HepG2 (cell line): ENCODE results near the gene TMEM154. TPM values are rescaled to one million over a fixed set of nuclear protein-coding genes. Genes with fewer than 3 reads are reported as not detected.

ENCODE experiments used
- ATAC-seq: fragments of 200-7000 bp; cut with Tn5 transposase; 3 replicates; pipeline ENCODE4 v1.9.1; 2020; ENCODE audit warnings: mild to moderate bottlenecking, moderate library complexity
- BruUV-seq: library from RNA; stranded (reverse); fragments of 400-500 nt; replicated peaks from 2 replicates; lab custom pipeline; 2021; lab: Mats Ljungman, UMichigan
- CTCF ChIA-PET: fragments of 300-600 bp; formaldehyde crosslinking; extraction: SDS; loops from one replicate; lab custom pipeline; 2021; ENCODE audit warnings: low total read pairs, inconsistent platforms, low intra/inter-chr PET ratio; lab: Yijun Ruan, JAX
- POLR2A ChIA-PET: fragments of 350-600 bp; sonication (Branson Sonifier 250); formaldehyde crosslinking; loops from one replicate; lab custom pipeline; 2020; ENCODE audit warnings: antibody characterized with exemption, inconsistent platforms; lab: Yijun Ruan, JAX
- DNase-seq: peaks from one replicate; pipeline ENCODE4 v3.0.0-alpha.2; 2015; ENCODE audit warnings: low spot score
- FAIRE-seq: peaks from 3 replicates; lab custom pipeline; 2011; peaks lifted over from hg19 to GRCh38; lab: Jason Lieb, UNC
- H2AFZ ChIP-seq: one replicate; pipeline ENCODE4 v1.6.1; 2011; ENCODE audit warnings: low read length, inconsistent platforms
- H3K27ac ChIP-seq: fragments of 300-600 bp; 3 replicates; pipeline ENCODE4 v1.8.0; 2011; ENCODE audit warnings: mixed run types, mild to moderate bottlenecking, mixed read lengths, low read length, inconsistent platforms; ENCODE audit not compliant: insufficient read depth; ENCODE audit errors: extremely low read length
- H3K27me3 ChIP-seq, 2 experiments: fragments of 200-600 bp in 1 of 2; 2 replicates in 1 of 2; 3 replicates in 1 of 2; pipeline versions ENCODE4 v1.6.0 to v1.8.0; 2011; ENCODE audit warnings: low read length in 2 of 2, mild to moderate bottlenecking in 2 of 2, moderate library complexity in 2 of 2, inconsistent platforms in 1 of 2; ENCODE audit not compliant: insufficient read depth in 2 of 2, control insufficient read depth in 1 of 2
- H3K36me3 ChIP-seq, 2 experiments: fragments of 200-600 bp in 1 of 2; replicated peaks in 1 of 2; 2 replicates in 1 of 2; 3 replicates in 1 of 2; pipeline versions ENCODE4 v1.5.1 to v1.8.0; 2011; ENCODE audit warnings: low read length in 2 of 2, inconsistent platforms in 1 of 2; ENCODE audit not compliant: insufficient read depth in 2 of 2, control insufficient read depth in 1 of 2
- H3K4me1 ChIP-seq: 2 replicates; pipeline ENCODE4 v1.5.1; 2012; ENCODE audit warnings: low read length, inconsistent platforms; ENCODE audit not compliant: insufficient read depth
- H3K4me2 ChIP-seq: 2 replicates; pipeline ENCODE4 v1.6.0; 2011; ENCODE audit warnings: low read depth, low read length, inconsistent platforms
- H3K4me3 ChIP-seq, 3 experiments: fragments of 200-600 bp in 1 of 3; sonication (generic), shearing (Covaris generic) in 1 of 3; replicated peaks in 1 of 3; 2 replicates each; pipeline ENCODE4 v1.5.1; 2011 to 2016; ENCODE audit warnings: low read length in 3 of 3, inconsistent platforms in 2 of 3, low read depth in 2 of 3, mild to moderate bottlenecking in 2 of 3, control low read depth in 1 of 3, mixed read lengths in 1 of 3; ENCODE audit not compliant: insufficient read depth in 1 of 3
- H3K79me2 ChIP-seq: one replicate; pipeline ENCODE4 v1.6.1; 2011; ENCODE audit warnings: low read length, inconsistent platforms; ENCODE audit not compliant: insufficient read depth
- H3K9ac ChIP-seq: 2 replicates; pipeline ENCODE4 v1.6.0; 2011; ENCODE audit warnings: mild to moderate bottlenecking, low read depth, low read length, inconsistent platforms; ENCODE audit not compliant: insufficient read depth
- H3K9me3 ChIP-seq: 2 replicates; pipeline ENCODE4 v1.5.1; 2012; ENCODE audit warnings: mild to moderate bottlenecking, low read length
- H4K20me1 ChIP-seq: 2 replicates; pipeline ENCODE4 v1.6.0; 2011; ENCODE audit warnings: inconsistent platforms, mild to moderate bottlenecking, low read length, moderate library complexity; ENCODE audit not compliant: insufficient read depth
- ADNP ChIP-seq: sonication (generic); formaldehyde crosslinking; IDR thresholded peaks from 2 replicates; pipeline ENCODE4 v1.4.0; 2020; ENCODE audit warnings: missing genetic modification reagents
- KMT2A ChIP-seq: sonication (generic); formaldehyde crosslinking; IDR thresholded peaks from 2 replicates; pipeline ENCODE4 v1.4.0; 2020; ENCODE audit warnings: missing genetic modification reagents
- MBNL3 ChIP-seq: fragments of 250-450 bp; sonication (Bioruptor Pico); conservative IDR thresholded peaks from 2 replicates; pipeline ENCODE4 v1.8.0; 2022; ENCODE audit warnings: mild to moderate bottlenecking, inconsistent platforms
- MED13 ChIP-seq: sonication (generic); formaldehyde crosslinking; IDR thresholded peaks from 2 replicates; pipeline ENCODE4 v1.5.0; 2020; ENCODE audit warnings: missing genetic modification reagents
- MEIS1 ChIP-seq: sonication (generic); formaldehyde crosslinking; IDR thresholded peaks from 2 replicates; pipeline ENCODE4 v1.9.0; 2021; ENCODE audit warnings: mild to moderate bottlenecking, missing genetic modification reagents, moderate library complexity, borderline replicate concordance
- NFE2L2 ChIP-seq: fragments of 150-350 bp; IDR thresholded peaks from 2 replicates; pipeline ENCODE4 v1.6.1; 2014; ENCODE audit warnings: low read length
- PCBP2 ChIP-seq: fragments of 200-400 bp; formaldehyde crosslinking; optimal IDR thresholded peaks from 2 replicates; pipeline ENCODE3; 2018; ENCODE audit warnings: low read length, low read depth; ENCODE audit not compliant: poor library complexity, severe bottlenecking
- SMAD3 ChIP-seq: sonication (generic); formaldehyde crosslinking; IDR thresholded peaks from 2 replicates; pipeline ENCODE4 v1.4.0; 2020; ENCODE audit warnings: missing genetic modification reagents
- SPEN ChIP-seq: sonication (generic); formaldehyde crosslinking; IDR thresholded peaks from 2 replicates; pipeline ENCODE4 v1.5.1; 2020; ENCODE audit warnings: low read depth, mild to moderate bottlenecking, missing genetic modification reagents
- ZFP90 ChIP-seq: sonication (generic); formaldehyde crosslinking; IDR thresholded peaks from 2 replicates; pipeline ENCODE4 v1.8.0; 2022; ENCODE audit warnings: missing genetic modification reagents, mild to moderate bottlenecking, inconsistent platforms, borderline replicate concordance
- WGBS: methylation state at CpG from one replicate; pipeline ENCODE4 v1.1.6; 2017; ENCODE audit warnings: low lambda C conversion rate; 5-methylcytosine and 5-hydroxymethylcytosine counted together
- in situ Hi-C: cut with HindIII; loops from 2 replicates; pipeline ENCODE4 v1.10.0; 2017; ENCODE audit warnings: low pct_unique_long_range_greater_than_20kb; ENCODE audit not compliant: extremely low pct_ligation_motif_present
- intact Hi-C: fragments of 100-400 bp; cut with micrococcal nuclease; formaldehyde crosslinking; loops from one replicate; pipeline ENCODE4 v1.10.0; 2022; ENCODE audit not compliant: unreplicated experiment
- polyA plus RNA-seq, 8 experiments: library from polyadenylated mRNA; depleted of rRNA in 3 of 8; stranded (reverse) in 7 of 8; unstranded in 1 of 8; fragments of >200 nt; fragmentation: Illumina TruSeq in 4 of 8; extraction: Trizol in 4 of 8; gene quantifications; 2 replicates each; pipeline versions ENCODE4 v1.2.1 to v1.2.3, GENCODE V29; 2011 to 2016; ENCODE audit warnings: low read depth in 4 of 8, missing spikeins in 1 of 8, mixed read lengths in 1 of 8; ENCODE audit not compliant: insufficient read depth in 1 of 8
- total RNA-seq, 5 experiments: library from RNA; depleted of rRNA; stranded (reverse); fragments of >200 nt; fragmentation: Illumina TruSeq; extraction: Trizol; gene quantifications; 2 replicates each; pipeline ENCODE4 v1.2.3, GENCODE V29; 2016; ENCODE audit warnings: low read depth in 1 of 5
- TF ChIP-seq, protein P1 (sequence below): IDR thresholded peaks from 2 replicates; pipeline ENCODE4 v1.6.1; 2016; ENCODE audit warnings: control low read depth
- TF ChIP-seq, protein P2 (sequence below): sonication (generic); formaldehyde crosslinking; IDR thresholded peaks from 2 replicates; pipeline ENCODE4 v1.4.0; 2020; ENCODE audit warnings: missing genetic modification reagents, borderline replicate concordance
- TF ChIP-seq, protein P3 (sequence below): sonication (generic); formaldehyde crosslinking; IDR thresholded peaks from 2 replicates; pipeline ENCODE4 v1.5.1; 2020; ENCODE audit warnings: missing genetic modification reagents, mild to moderate bottlenecking, borderline replicate concordance

The TMEM154 gene
- total and polyA plus RNA-seq, 2 of the 13 experiments (the other 11 are each of a cell fraction or from before 2014, with no cell fraction given), result 0.03 TPM; not detected in 1

DNA sequence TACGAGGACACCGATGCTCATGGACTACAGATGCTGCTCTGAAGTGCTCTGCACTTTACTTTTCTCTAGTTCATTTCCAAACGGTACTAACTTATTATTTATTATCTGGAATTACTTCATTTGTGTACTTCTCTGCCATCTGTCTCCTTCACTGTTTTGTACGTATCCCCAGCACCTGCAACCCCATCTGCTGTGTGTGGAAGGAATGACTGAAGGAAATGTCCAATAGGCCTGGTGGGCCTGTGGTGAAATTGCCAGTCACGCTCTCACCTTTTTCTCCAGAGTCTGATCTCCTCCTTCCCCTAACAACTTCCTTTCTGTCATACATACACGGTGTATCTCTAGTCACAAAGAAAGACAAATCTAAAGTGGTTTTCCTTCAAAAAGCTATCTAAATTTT lies 12.9 kb downstream of the TMEM154 start:
- CTCF ChIA-PET, result no interaction called here
- POLR2A ChIA-PET, result no interaction called here
- no peaks in the 10 kb centered on the region for H3K36me3 ChIP-seq
- H3K9ac ChIP-seq, result no peak overlapping the region
- H3K79me2 ChIP-seq, result no peaks in the 10 kb centered on the region
- 26% methylated on average over 5 of the region's 6 CpGs for WGBS
- H3K27me3 ChIP-seq, result peaks cover 1 to 5% of the 10 kb centered on the region in 2 experiments; a peak in 3 of 5 replicates
- H3K4me2 ChIP-seq, result no peak overlapping the region
- no TSS peak for BruUV-seq
- TF ChIP-seq KMT2A (no peak), NFE2L2 (0 out of 2 replicates have a peak, but pooled peaks have one; percentile 27), MEIS1 (CRISPR knock-in tag) (no peak), SMAD3 (CRISPR knock-in tag) (no peak)
- no peak for FAIRE-seq
- no peaks in the 10 kb centered on the region for H3K9me3 ChIP-seq
- ATAC-seq, result no peak
- intact Hi-C loops (no loop called here), in situ Hi-C loops (no loop called here)
- DNase-seq, result no peak
- H2AFZ ChIP-seq, result no peak overlapping the region
- no peaks in the 10 kb centered on the region for H4K20me1 ChIP-seq
- H3K27ac ChIP-seq, result no peak overlapping the region
- H3K4me3 ChIP-seq, result no peak overlapping the region
- H3K4me1 ChIP-seq, result no peaks in the 10 kb centered on the region

DNA sequence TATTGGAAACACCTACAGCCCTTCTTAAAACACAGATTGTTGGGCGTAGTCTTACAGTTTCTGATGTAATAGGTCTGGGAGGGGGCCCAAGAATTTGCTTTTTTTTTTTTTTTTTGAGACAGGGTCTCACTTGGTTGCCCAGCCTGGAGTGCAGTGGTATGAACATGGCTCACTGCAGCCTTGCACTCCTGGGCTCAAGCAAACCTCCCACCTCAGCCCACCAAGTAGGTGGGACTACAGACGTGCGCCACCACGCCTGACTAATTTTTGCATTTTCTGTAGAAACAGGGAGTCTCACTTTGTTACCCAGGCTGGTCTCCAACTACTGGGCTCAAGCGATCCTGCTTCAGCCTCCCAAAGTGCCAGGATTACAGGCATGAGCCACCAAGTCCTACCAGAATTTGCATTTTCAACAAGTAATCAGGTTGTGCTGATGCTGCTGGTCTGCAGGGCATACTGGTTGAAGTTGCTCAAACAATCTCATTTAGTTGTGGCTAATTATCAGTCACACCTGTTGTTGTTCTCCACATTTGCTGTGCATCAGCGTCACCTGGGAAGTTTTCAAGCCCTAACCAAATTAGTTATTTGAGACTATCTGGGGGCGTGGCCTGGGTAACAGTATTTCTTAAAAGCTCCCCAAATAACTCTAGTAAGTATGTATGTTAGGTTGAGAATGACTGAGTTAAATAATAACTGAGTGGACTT lies 14.0 kb downstream of the TMEM154 start:
- intact Hi-C loops, result no loop called here
- FAIRE-seq (no peak), ATAC-seq (no peak), DNase-seq (no peak)
- Histone ChIP-seq H3K27me3 (peaks cover 1 to 5% of the 10 kb centered on the region in 2 experiments; a peak in 4 of 5 replicates), H3K4me1 (no peaks in the 10 kb centered on the region), H2AFZ (no peak overlapping the region), H3K4me3 (no peak overlapping the region), H3K79me2 (no peaks in the 10 kb centered on the region), H3K4me2 (no peak overlapping the region), H3K9ac (no peak overlapping the region), H3K9me3 (no peaks in the 10 kb centered on the region), H4K20me1 (no peaks in the 10 kb centered on the region), H3K27ac (no peak overlapping the region), H3K36me3 (no peaks in the 10 kb centered on the region)
- WGBS, result 62% methylated on average over 7 of the region's 7 CpGs
- ChIA-PET CTCF (no interaction called here), POLR2A (no interaction called here)
- in situ Hi-C loops, result no loop called here
- BruUV-seq, result no TSS peak
- TF ChIP-seq, protein P1, sequence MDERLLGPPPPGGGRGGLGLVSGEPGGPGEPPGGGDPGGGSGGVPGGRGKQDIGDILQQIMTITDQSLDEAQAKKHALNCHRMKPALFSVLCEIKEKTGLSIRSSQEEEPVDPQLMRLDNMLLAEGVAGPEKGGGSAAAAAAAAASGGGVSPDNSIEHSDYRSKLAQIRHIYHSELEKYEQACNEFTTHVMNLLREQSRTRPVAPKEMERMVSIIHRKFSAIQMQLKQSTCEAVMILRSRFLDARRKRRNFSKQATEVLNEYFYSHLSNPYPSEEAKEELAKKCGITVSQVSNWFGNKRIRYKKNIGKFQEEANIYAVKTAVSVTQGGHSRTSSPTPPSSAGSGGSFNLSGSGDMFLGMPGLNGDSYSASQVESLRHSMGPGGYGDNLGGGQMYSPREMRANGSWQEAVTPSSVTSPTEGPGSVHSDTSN (CRISPR knock-in tag), result no peak
- TF ChIP-seq SPEN (CRISPR knock-in tag) (no peak), MBNL3 (no peak), ZFP90 (CRISPR knock-in tag) (no peak), MED13 (CRISPR knock-in tag) (no peak), ADNP (CRISPR knock-in tag) (no peak), PCBP2 (no peak)
- TF ChIP-seq, protein P2, sequence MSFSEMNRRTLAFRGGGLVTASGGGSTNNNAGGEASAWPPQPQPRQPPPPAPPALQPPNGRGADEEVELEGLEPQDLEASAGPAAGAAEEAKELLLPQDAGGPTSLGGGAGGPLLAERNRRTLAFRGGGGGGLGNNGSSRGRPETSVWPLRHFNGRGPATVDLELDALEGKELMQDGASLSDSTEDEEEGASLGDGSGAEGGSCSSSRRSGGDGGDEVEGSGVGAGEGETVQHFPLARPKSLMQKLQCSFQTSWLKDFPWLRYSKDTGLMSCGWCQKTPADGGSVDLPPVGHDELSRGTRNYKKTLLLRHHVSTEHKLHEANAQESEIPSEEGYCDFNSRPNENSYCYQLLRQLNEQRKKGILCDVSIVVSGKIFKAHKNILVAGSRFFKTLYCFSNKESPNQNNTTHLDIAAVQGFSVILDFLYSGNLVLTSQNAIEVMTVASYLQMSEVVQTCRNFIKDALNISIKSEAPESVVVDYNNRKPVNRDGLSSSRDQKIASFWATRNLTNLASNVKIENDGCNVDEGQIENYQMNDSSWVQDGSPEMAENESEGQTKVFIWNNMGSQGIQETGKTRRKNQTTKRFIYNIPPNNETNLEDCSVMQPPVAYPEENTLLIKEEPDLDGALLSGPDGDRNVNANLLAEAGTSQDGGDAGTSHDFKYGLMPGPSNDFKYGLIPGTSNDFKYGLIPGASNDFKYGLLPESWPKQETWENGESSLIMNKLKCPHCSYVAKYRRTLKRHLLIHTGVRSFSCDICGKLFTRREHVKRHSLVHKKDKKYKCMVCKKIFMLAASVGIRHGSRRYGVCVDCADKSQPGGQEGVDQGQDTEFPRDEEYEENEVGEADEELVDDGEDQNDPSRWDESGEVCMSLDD (CRISPR knock-in tag), result no peak
- TF ChIP-seq, protein P3, sequence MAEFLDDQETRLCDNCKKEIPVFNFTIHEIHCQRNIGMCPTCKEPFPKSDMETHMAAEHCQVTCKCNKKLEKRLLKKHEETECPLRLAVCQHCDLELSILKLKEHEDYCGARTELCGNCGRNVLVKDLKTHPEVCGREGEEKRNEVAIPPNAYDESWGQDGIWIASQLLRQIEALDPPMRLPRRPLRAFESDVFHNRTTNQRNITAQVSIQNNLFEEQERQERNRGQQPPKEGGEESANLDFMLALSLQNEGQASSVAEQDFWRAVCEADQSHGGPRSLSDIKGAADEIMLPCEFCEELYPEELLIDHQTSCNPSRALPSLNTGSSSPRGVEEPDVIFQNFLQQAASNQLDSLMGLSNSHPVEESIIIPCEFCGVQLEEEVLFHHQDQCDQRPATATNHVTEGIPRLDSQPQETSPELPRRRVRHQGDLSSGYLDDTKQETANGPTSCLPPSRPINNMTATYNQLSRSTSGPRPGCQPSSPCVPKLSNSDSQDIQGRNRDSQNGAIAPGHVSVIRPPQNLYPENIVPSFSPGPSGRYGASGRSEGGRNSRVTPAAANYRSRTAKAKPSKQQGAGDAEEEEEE (CRISPR knock-in tag), result no peak
